HG03571 (cell line): Measurements from ENCODE around the gene CAMTA1.
"Not testable (repeated sequence)": the region's sequence is repeated elsewhere in the genome, so short reads cannot be mapped to it uniquely, and the experiment has no call there.

Experiments
- ATAC-seq: cut with Tn5 transposase; IDR thresholded peaks from one replicate; pipeline ENCODE4 v1.9.1; 2021; ENCODE audit not compliant: unreplicated experiment

CAMTA1 gene

DNA sequence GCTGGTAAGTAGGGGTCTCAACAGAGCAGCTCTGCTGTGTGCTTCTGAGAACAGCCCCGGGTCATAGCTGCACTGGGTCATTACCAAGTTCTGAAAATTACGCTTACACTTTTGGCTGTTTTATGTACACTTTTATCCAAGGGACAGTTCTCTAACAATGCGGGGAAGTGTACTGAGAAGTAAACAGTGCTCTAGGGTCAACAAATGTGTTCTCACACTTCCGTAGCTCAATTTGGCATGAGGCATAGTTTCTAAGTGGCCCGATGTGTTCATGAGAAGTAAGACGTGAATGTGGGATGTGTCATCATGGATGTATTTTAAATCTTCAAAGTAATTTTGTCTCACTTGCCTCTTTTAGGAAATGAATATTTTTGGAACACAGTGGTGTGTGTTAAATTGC, 975.0 kb downstream of the CAMTA1 start:
- ATAC-seq, result no peak

GRCh38 chr1:7761103-7761502, 975.8 kb downstream of the CAMTA1 start:
- ATAC-seq, result no peak

- no peak for ATAC-seq
These were observed 981.9 kb downstream of the CAMTA1 start for GRCh38 chr1:7767176-7767575.

DNA sequence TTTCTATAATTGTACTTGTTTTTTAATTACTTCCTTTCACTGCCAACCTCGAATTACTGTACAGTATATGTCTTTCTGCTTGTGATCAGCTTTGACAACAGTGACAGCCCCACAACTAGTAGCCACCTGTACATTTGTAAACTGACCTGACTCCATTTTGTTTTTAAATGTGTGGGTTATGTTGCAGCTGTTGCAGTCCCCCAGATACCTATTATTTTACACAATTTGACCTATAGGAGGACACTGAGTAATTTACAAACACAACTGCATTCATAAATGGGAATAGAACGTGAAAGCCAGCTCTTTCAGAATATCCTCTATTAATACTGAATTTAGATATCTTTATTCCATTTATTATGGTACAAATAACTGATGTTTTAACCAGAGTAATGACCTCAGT, 983.3 kb downstream of the CAMTA1 start:
- ATAC-seq, result no peak

GRCh38 chr1:7769673-7770412, 984.6 kb downstream of the CAMTA1 start:
- ATAC-seq, result no peak

- ATAC-seq, result no peak
These were observed 985.4 kb downstream of the CAMTA1 start for GRCh38 chr1:7770669-7770996.

DNA sequence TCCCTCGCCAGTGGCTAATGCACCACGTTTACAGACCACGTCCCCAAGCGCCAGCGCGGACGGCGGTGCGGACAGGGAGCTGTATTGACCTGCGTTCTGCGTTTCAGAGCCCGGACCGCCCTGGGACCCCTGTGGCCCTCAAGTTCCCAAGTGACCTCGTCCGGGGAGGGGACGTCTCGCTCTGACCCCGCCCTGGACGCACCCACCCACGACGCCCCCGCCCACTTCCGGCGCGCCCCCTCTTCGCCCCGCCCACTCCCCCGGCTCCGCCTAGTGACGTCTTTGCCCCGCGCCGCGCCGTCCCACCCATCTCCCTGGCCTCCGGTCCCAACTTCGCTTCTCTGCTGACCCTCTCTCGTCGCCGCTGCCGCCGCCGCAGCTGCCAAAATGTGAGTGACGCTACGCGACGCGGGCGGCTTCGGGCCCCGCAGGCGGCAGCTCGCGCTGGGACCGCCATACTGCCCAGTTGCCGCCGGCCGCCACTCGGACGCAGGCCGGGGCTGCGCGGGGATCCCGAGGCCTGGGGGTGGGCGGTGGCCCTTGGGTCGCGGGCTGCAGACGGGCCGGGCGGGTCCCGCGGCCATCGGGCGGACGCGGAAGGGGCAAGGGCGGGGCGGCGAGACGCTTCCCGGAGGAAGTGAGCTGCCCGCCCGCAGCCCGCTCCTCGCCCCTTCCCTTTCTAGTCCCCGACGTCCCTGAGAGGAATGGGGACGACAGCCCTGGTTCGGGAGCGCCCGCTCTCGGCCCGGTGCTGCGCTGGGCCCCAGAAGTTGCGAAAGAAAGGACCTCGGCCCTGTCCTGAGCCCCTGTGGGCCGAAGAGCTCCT, 986.0 kb downstream of the CAMTA1 start, which contains the start of gene VAMP3:
Gene VAMP3, plus strand, starts transcription at position 300 of the 826 bp plus-strand sequence. Its CDS starts 88 bp downstream, at position 388.
- ATAC-seq, result peak; percentile 57

GRCh38 chr1:7771823-7772299, 986.6 kb downstream of the CAMTA1 start:
- no peak for ATAC-seq

GRCh38 chr1:7777591-7777990, 992.3 kb downstream of the CAMTA1 start:
- ATAC-seq, result no peak

DNA sequence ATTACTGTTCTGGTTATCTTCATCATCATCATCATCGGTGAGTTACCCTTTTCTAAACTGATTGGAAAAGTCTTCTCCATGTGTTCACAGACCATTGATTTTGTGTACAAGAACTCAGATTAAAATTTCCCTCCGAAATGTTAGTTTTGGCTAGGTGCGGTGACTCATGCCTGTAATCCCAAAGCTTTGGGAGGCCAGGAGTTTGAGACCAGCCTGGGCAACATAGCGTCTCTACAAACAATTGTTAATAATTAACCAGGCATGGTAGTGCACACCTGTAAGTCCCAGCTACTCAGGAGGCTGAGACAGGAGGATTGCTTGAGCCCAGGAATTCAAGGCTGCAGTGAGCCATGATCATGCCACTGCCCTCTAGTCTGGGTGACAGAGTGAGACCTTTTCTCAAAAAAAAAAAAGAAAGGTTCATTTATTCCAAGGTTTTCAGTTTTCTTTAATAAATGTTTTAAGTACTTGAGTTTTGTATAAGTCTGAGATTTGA, 992.9 kb downstream of the CAMTA1 start:
- ATAC-seq, result no peak

GRCh38 chr1:7780976-7781375, 995.7 kb downstream of the CAMTA1 start:
- no peak for ATAC-seq

DNA sequence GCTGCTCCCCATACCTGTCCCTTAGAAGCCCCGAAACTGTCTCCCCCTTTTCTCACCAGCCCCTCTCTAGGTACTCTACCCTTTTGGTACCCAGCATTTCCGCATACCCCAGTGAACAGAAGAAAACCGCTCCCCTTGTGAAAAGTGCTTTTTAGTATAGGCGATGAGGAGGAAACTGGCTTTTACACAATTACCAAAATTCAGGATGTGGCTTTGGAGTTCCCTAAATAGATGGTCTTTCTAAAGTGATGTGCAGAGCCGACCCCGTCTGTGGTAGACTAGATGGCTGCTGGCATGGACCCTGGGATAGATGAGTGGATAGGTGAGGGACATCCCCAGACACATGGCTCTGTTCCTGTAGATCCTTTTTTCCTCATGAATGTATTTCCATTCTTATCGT, 996.2 kb downstream of the CAMTA1 start:
- ATAC-seq, result no peak

GRCh38 chr1:7781923-7782495, 996.8 kb downstream of the CAMTA1 start:
- ATAC-seq, result no peak

DNA sequence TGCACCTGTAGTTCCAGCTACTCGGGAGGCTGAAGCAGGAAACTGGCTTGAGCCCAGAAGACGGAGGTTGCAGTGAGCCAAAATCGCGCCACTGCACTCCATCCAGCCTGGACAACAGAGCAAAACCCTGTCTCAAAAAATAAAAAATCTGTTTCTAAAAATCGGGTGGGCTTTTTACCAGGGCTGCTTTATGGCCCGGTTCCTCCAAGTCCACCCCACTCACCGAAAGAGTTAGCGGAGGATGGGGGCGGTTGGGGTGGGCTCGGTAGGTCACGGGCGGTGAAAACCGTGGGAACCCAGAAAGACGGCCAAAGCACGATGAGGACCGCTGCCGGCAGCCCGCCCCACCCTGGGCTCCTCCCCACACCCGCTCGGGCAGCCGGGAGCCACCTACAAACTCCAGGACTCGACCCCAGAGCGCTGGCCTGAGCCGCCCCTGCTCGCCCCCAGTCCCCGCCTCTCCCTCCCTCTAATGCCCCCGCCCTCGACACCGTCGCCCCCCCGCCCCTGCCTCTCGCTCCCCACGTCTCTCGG, 998.0 kb downstream of the CAMTA1 start:
- no peak for ATAC-seq

DNA sequence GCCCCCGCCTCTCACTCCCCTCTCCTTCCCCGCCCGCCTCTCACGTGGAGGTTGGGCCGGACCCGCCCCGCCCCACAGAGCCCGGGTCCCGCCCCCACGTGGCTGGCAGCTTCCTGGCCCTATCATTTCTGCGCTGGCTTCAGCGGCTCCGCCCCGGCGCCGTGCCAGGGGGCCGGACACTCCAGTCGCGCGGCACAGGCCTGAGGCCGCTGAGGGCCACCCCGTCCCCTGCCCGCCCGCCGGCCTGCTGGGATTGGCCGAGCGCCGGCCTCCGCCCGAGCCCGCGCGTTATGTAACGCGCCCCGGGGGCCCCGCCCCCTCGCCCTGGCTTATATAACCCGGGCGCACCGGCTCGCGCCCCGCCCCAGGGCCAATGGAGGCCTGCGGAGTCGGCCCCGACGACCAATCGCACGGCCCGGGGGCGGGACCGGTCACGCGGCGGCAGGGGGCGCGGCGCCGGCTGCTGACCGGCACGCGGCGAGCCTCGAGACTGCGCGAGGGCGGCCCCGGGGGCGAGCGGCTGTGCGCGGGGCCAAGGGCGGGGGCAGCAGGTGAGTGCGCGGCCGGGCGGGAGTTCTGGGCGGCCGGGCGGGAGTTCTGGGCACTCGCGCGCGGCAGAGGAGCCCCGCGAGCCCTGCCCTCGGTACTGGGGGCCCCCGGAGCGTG, 998.7 kb downstream of the CAMTA1 start, which contains the start of gene PER3:
Gene PER3, plus strand, starts transcription at position 466 of the 666 bp plus-strand sequence. CDS start 587 bp downstream, outside the sequence.
- ATAC-seq, result peak; percentile 88

GRCh38 chr1:7784492-7785071, 999.3 kb downstream of the CAMTA1 start:
- no peak for ATAC-seq

DNA sequence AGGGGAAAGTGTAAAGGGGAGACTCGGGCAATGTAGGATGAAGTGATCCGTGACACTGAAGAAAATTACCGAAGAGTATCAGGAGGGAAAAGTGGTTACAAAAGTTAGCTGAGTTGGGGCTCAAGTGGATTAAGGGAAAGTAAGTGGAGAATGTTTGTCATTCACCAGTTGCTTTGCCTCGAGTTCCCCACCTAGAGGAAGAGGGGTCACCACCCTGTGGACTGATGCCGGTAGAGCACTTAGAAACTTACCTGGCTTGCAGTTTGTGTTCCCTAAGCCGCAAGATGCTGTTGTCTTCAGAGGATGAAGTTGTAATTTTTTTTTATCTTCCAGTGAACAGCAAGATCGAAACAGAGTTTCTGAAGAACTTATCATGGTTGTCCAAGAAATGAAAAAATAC, 999.9 kb downstream of the CAMTA1 start:
- no peak for ATAC-seq

DNA sequence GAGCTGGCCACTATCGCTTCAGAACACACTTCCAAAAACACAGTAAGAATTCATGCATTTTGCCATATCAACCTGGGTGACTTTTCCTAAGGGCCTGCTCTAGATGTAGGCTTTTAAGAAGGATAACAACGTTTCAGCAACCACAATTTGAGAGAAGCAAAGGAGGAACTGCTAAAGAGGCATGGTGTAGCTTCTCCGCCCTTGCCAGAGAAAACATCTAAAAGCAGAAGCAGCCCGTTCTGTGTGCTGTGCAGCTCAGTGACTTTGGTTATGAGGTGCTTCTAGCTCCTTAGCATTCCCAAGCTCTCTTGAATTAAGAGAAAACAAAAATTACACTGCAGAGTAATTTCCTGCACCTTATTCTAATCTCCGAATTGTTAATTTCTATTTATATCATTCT, 1001.5 kb downstream of the CAMTA1 start:
- no peak for ATAC-seq

DNA sequence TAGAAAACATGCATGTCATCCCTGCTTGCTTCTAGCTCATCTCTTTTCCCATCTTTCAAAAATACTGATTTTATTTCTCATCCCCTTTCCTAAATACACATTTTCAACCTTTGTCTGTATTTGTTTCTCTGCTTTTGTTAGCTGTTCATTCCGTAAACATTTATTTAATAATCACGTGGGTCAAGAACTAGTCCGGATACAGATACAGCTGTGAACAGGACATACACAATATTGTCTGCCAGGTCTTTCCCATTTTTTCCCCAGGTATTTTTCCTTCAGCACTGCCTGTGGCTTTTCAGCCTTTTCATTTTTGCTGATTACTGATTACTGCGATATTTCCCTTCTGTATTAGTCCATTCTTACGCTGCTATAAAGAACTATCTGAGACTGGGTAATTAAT, 1004.6 kb downstream of the CAMTA1 start:
- ATAC-seq, result no peak

DNA sequence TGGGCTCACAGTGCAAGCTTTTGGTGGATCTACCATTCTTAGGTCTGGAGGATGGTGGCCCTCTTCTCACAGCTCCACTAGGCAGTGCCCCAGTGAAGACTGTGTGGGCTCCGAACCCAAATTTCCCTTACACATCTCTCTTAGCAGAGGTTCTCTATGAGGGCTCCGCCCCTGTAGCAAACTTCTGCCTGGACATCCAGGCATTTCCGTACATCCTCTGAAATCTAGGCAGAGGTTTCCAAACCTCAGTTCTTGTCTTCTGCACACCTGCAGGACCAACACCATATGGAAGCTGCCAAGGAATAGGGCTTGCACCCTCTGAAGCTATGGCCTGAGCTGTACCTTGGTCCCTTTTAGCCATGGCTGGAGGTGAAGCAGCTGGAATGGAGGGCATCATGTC, 1005.8 kb downstream of the CAMTA1 start:
- not testable (repeated sequence) for ATAC-seq
